22Rv1 (cell line): ENCODE data around the gene NR5A1.

Experiments
- ZFX ChIP-seq: fragments of 450-650 bp; IDR thresholded peaks from 2 replicates; pipeline ENCODE4 v1.6.1; 2017; ENCODE audit warnings: antibody characterized with exemption, borderline replicate concordance
- TF ChIP-seq, protein P1 (sequence below): fragments of 450-650 bp; IDR thresholded peaks from 2 replicates; pipeline ENCODE4 v1.5.1; 2017; ENCODE audit warnings: mild to moderate bottlenecking

DNA sequence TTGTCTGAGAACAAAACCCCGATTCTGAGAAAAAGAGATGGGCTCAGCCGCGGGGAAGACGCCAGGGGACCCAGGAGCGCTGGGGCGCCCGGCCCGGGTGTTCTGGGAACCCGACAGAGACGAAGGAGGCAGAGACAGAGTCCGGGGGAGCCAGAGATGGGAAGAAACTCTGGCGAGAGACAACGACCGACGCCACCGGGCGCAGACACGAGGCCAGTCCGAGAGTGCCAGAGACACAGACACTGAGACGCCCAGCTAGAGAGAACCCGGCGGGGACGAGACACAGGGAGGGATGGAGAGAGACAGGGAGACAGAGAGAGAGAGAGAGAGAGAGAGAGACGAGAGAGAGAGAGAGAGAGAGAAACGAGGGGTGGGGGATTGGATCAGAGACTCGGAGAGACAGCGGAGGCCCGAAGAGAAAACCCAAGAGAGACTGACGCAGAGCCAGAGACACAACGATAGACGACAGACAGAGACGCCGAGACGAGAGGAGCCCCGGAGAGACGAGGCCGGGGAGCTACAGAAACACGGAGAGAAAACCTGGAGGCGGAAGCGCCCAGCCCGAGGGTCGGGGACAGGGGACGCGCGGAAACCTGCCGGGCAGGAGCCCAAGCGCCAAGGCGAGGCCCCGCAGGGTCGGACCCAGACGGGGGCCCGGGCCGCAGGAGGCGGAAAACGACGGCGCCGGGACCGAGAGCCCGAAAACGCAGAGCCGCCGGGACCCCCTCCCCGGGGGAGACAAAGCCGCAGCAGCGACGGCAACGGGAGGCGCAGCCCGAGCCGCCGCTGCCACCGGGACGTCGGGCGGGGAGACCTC is 3.3 kb downstream of the NR5A1 start:
- TF ChIP-seq, protein P1, sequence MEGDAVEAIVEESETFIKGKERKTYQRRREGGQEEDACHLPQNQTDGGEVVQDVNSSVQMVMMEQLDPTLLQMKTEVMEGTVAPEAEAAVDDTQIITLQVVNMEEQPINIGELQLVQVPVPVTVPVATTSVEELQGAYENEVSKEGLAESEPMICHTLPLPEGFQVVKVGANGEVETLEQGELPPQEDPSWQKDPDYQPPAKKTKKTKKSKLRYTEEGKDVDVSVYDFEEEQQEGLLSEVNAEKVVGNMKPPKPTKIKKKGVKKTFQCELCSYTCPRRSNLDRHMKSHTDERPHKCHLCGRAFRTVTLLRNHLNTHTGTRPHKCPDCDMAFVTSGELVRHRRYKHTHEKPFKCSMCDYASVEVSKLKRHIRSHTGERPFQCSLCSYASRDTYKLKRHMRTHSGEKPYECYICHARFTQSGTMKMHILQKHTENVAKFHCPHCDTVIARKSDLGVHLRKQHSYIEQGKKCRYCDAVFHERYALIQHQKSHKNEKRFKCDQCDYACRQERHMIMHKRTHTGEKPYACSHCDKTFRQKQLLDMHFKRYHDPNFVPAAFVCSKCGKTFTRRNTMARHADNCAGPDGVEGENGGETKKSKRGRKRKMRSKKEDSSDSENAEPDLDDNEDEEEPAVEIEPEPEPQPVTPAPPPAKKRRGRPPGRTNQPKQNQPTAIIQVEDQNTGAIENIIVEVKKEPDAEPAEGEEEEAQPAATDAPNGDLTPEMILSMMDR, result no peak
- TF ChIP-seq ZFX, result no peak
